ENCODE results near the gene PNPLA3. TPM values are rescaled to one million over a fixed set of nuclear protein-coding genes. Genes with fewer than 3 reads are reported as not detected.

Gene PNPLA3
- total RNA-seq, 3 donors from 2014 or later (not counting 1 experiment from before 2014, with no cell fraction given), result 0.53 to 0.54 TPM; not detected in 1

GRCh38 chr22:43944670-43945430, 21.2 kb downstream of the PNPLA3 start:
- H3K4me1 ChIP-seq (ENCODE audit: control insufficient read depth, insufficient read depth, low read length), result no peaks in the 10 kb centered on the region
- intact Hi-C loops (cut with micrococcal nuclease), result loop anchor here (5.0 kb wide), 1 partner anchor 63 kb away; no protein-coding TSS in a partner anchor
- Mint-ChIP-seq H3K9me3 (no peaks in the 10 kb centered on the region), H3K27ac (no peak overlapping the region), H3K4me3 (no peak overlapping the region), H3K4me1 (no peaks in the 10 kb centered on the region), H3K36me3 (no peaks in the 10 kb centered on the region), H3K27me3 (ENCODE audit: low read depth in 2 of 2) (peaks cover 12 to 13% of the 10 kb centered on the region in 2 donors)
- no peak for TF ChIP-seq CTCF (IDR thresholded peaks at IDR 0.05)
- 84% methylated on average over 20 of the region's 20 CpGs for WGBS (ENCODE audit: insufficient coverage)
- no peaks in the 10 kb centered on the region for H3K9me3 ChIP-seq (ENCODE audit: control insufficient read depth, insufficient read depth, low read length)
- DNase-seq (no peak), ATAC-seq (no peak)
- no peaks in the 10 kb centered on the region for H3K27me3 ChIP-seq (ENCODE audit: control insufficient read depth, insufficient read depth, low read length)
- H3K36me3 ChIP-seq (ENCODE audit: control insufficient read depth, insufficient read depth, low read length), result no peaks in the 10 kb centered on the region
- H3K4me3 ChIP-seq (ENCODE audit: low read length), result no peak overlapping the region
- H3K27ac ChIP-seq (ENCODE audit: low read length), result no peak overlapping the region

GRCh38 chr22:43945632-43946383, 22.2 kb downstream of the PNPLA3 start:
- intact Hi-C loops (cut with micrococcal nuclease), result loop anchor here (5.0 kb wide), 1 partner anchor 64 kb away; no protein-coding TSS in a partner anchor
- H3K4me3 Mint-ChIP-seq, result no peak overlapping the region
- no peaks in the 10 kb centered on the region for H3K36me3 Mint-ChIP-seq
- Histone ChIP-seq H3K27ac (ENCODE audit: low read length) (no peak overlapping the region), H3K9me3 (ENCODE audit: control insufficient read depth, insufficient read depth, low read length) (no peaks in the 10 kb centered on the region), H3K4me3 (ENCODE audit: low read length) (no peak overlapping the region), H3K27me3 (ENCODE audit: control insufficient read depth, insufficient read depth, low read length) (no peaks in the 10 kb centered on the region), H3K4me1 (ENCODE audit: control insufficient read depth, insufficient read depth, low read length) (no peaks in the 10 kb centered on the region), H3K36me3 (ENCODE audit: control insufficient read depth, insufficient read depth, low read length) (no peaks in the 10 kb centered on the region)
- peaks cover 12 to 13% of the 10 kb centered on the region in 2 donors for H3K27me3 Mint-ChIP-seq (ENCODE audit: low read depth in 2 of 2)
- no peaks in the 10 kb centered on the region for H3K9me3 Mint-ChIP-seq
- WGBS (ENCODE audit: insufficient coverage), result 47% methylated on average over 12 of the region's 12 CpGs
- H3K27ac Mint-ChIP-seq, result no peak overlapping the region
- ATAC-seq (peak; percentile 82 to 98 (median 96)), DNase-seq (peak; percentile 51 to 80)
- H3K4me1 Mint-ChIP-seq, result no peaks in the 10 kb centered on the region
- peak; percentile 73 for TF ChIP-seq CTCF (IDR thresholded peaks at IDR 0.05)

GRCh38 chr22:43946384-43946667, 22.7 kb downstream of the PNPLA3 start:
- no peak overlapping the region for H3K4me3 ChIP-seq (ENCODE audit: low read length)
- no peaks in the 10 kb centered on the region for H3K27me3 ChIP-seq (ENCODE audit: control insufficient read depth, insufficient read depth, low read length)
- no peak for DNase-seq
- no peaks in the 10 kb centered on the region for H3K9me3 ChIP-seq (ENCODE audit: control insufficient read depth, insufficient read depth, low read length)
- 75% methylated on average over 7 of the region's 7 CpGs for WGBS (ENCODE audit: insufficient coverage)
- ATAC-seq, result peak in 1 of 3 donors; percentile 20
- Mint-ChIP-seq H3K4me3 (no peak overlapping the region), H3K27me3 (ENCODE audit: low read depth in 2 of 2) (peaks cover 13% of the 10 kb centered on the region in 2 donors), H3K9me3 (no peaks in the 10 kb centered on the region), H3K27ac (no peak overlapping the region), H3K36me3 (no peaks in the 10 kb centered on the region), H3K4me1 (no peaks in the 10 kb centered on the region)
- no peaks in the 10 kb centered on the region for H3K36me3 ChIP-seq (ENCODE audit: control insufficient read depth, insufficient read depth, low read length)
- no peak overlapping the region for H3K27ac ChIP-seq (ENCODE audit: low read length)
- no peaks in the 10 kb centered on the region for H3K4me1 ChIP-seq (ENCODE audit: control insufficient read depth, insufficient read depth, low read length)
- intact Hi-C loops (cut with micrococcal nuclease), result loop anchor here (5.0 kb wide), 1 partner anchor 64 kb away; no protein-coding TSS in a partner anchor
- TF ChIP-seq CTCF (IDR thresholded peaks at IDR 0.05), result no peak

Data from natural killer cell (primary cell).